ENCODE data around the gene SCP2.
A peak's percentile ranks its signal among the peaks of the same experiment; 100 is the strongest.

Gene SCP2

GRCh38 chr1:53025034-53025768, 98.1 kb downstream of the SCP2 start:
- TF ChIP-seq SPI1 (IDR thresholded peaks at IDR 0.05; ENCODE audit: borderline replicate concordance, low read depth) = no peak
- no peak for TF ChIP-seq CTCF (IDR thresholded peaks at IDR 0.05; ENCODE audit: insufficient read depth, low read length)
- TF ChIP-seq REST (IDR thresholded peaks at IDR 0.05; ENCODE audit: insufficient replicate concordance, low read depth) = no peak
- TF ChIP-seq GABPA (IDR thresholded peaks at IDR 0.05; ENCODE audit: low read depth) = no peak
- TF ChIP-seq POLR2AphosphoS5 (IDR thresholded peaks at IDR 0.05; ENCODE audit: low read depth) = no peak
- Histone ChIP-seq H3K27ac (replicated peaks) (peak overlapping the region; percentile 4; the same call in 1 of the 2 replicates), H3K4me3 (replicated peaks; ENCODE audit: insufficient read depth, low read length) (no peak overlapping the region), H3K27me3 (ENCODE audit: insufficient read depth, poor library complexity, severe bottlenecking) (no peaks in the 10 kb centered on the region)
- peak; percentile 24 to 51 for DNase-seq (ENCODE audit: low read depth in 1 of 2, low spot score in 1 of 2)

- Histone ChIP-seq H3K27ac (replicated peaks) (no peak overlapping the region), H3K4me3 (replicated peaks; ENCODE audit: insufficient read depth, low read length) (no peak overlapping the region), H3K27me3 (ENCODE audit: insufficient read depth, poor library complexity, severe bottlenecking) (no peaks in the 10 kb centered on the region)
- no peak for TF ChIP-seq SPI1 (IDR thresholded peaks at IDR 0.05; ENCODE audit: borderline replicate concordance, low read depth)
- TF ChIP-seq CTCF (IDR thresholded peaks at IDR 0.05; ENCODE audit: insufficient read depth, low read length) = no peak
- no peak for TF ChIP-seq GABPA (IDR thresholded peaks at IDR 0.05; ENCODE audit: low read depth)
- TF ChIP-seq POLR2AphosphoS5 (IDR thresholded peaks at IDR 0.05; ENCODE audit: low read depth) = no peak
- no peak for TF ChIP-seq REST (IDR thresholded peaks at IDR 0.05; ENCODE audit: insufficient replicate concordance, low read depth)
- no peak for DNase-seq (ENCODE audit: low read depth in 1 of 2, low spot score in 1 of 2)
Observed at GRCh38 chr1:53025769-53026112, 98.7 kb downstream of the SCP2 start.

GRCh38 chr1:53026254-53026653, 99.2 kb downstream of the SCP2 start:
- Histone ChIP-seq H3K27ac (replicated peaks) (no peak overlapping the region), H3K27me3 (ENCODE audit: insufficient read depth, poor library complexity, severe bottlenecking) (no peaks in the 10 kb centered on the region), H3K4me3 (replicated peaks; ENCODE audit: insufficient read depth, low read length) (no peak overlapping the region)
- TF ChIP-seq SPI1 (IDR thresholded peaks at IDR 0.05; ENCODE audit: borderline replicate concordance, low read depth) (no peak), REST (IDR thresholded peaks at IDR 0.05; ENCODE audit: insufficient replicate concordance, low read depth) (no peak), POLR2AphosphoS5 (IDR thresholded peaks at IDR 0.05; ENCODE audit: low read depth) (no peak), CTCF (IDR thresholded peaks at IDR 0.05; ENCODE audit: insufficient read depth, low read length) (no peak), GABPA (IDR thresholded peaks at IDR 0.05; ENCODE audit: low read depth) (no peak)
- DNase-seq (ENCODE audit: low read depth in 1 of 2, low spot score in 1 of 2) = no peak

Data from HL-60 (cell line).